ENCODE data around the gene NRP2. TPM values are rescaled to one million over a fixed set of nuclear protein-coding genes. Genes with fewer than 3 reads are reported as not detected.
A peak's percentile ranks its signal among the peaks of the same experiment; 100 is the strongest.

Gene NRP2
- total and polyA plus RNA-seq, 4 donors: 57.7 to 79.1 (median 62.4) TPM

DNA sequence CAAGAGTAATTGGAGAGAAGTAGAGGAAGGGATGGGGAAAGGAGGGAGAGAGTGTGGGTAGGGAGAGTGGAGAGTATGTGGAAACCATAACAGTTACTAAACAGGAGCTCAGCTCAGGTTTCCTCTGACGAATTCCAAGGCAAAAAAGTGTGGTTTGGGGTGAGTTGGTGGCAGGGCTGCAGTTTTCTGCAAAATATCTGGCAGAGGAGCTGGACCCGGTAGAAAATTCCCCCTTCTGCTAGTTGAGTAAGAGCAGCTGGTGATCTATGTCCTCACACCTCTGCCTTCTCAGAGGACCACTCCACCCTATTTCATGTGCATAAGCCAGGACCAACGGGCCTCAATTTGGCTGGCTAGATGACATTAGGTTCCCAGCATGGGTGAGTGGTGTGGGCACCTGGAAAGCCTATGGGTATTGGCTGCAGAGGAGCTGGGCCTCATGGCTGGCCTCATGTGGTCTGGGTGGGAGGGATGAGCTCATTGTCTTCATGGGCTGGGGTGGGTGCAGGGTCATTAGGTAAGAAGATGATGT is 13.2 kb downstream of the NRP2 start:
- no peak for DNase-seq (ENCODE audit: low read depth in 4 of 6, low spot score in 6 of 6)
- no peak overlapping the region for H3K4me3 ChIP-seq (ENCODE audit: low read depth, low read length)
- H3K4me1 ChIP-seq (ENCODE audit: control insufficient read depth, insufficient read depth, low read length): peaks cover 23% of the 10 kb centered on the region
- H3K27me3 ChIP-seq (ENCODE audit: control insufficient read depth, insufficient read depth, low read length): peaks cover 4% of the 10 kb centered on the region
- 100% methylated on average over 1 of the region's 3 CpGs for WGBS (ENCODE audit: insufficient coverage)
- no peaks in the 10 kb centered on the region for H3K36me3 ChIP-seq (ENCODE audit: control insufficient read depth, insufficient read depth, low read length)
- H3K27ac ChIP-seq (ENCODE audit: low read depth, low read length): no peak overlapping the region
- H3K9me3 ChIP-seq (ENCODE audit: control insufficient read depth, insufficient read depth, low read length): no peaks in the 10 kb centered on the region

DNA sequence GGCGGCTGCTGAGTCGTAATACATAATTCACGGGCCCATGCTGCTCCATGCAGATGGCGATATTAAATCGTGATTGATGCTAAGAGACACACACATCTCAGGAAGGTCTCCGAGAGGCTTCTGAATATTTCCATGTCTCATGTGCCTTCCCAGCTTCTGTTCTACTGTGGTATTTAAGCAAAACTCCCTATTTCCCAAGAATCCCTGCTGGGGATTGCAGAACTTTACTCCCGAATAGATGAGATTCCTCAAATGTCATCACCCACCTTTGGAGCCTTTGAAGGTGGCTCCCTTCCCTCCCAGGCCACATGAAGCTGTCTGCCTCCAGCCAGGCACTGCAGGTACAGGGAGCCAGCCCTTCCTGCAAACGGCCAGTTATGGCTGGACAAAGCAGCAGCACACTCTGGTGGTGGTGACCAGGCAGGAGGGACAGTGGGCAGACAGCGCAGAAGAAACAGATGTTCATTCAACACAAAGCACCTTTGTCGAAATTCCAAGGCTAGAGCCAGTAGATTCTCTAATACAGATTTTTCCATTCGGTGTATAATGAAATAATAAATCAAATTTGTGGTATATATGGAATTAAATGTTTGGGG is 14.1 kb downstream of the NRP2 start:
- H3K4me1 ChIP-seq (ENCODE audit: control insufficient read depth, insufficient read depth, low read length): peaks cover 29% of the 10 kb centered on the region
- no peak overlapping the region for H3K4me3 ChIP-seq (ENCODE audit: low read depth, low read length)
- DNase-seq (ENCODE audit: low read depth in 4 of 6, low spot score in 6 of 6): peak in 1 of 6 donors; percentile 67
- no peak overlapping the region for H3K27ac ChIP-seq (ENCODE audit: low read depth, low read length)
- no peaks in the 10 kb centered on the region for H3K36me3 ChIP-seq (ENCODE audit: control insufficient read depth, insufficient read depth, low read length)
- 69% methylated on average over 8 of the region's 11 CpGs for WGBS (ENCODE audit: insufficient coverage)
- H3K9me3 ChIP-seq (ENCODE audit: control insufficient read depth, insufficient read depth, low read length): no peaks in the 10 kb centered on the region
- peaks cover 6% of the 10 kb centered on the region for H3K27me3 ChIP-seq (ENCODE audit: control insufficient read depth, insufficient read depth, low read length)

DNA sequence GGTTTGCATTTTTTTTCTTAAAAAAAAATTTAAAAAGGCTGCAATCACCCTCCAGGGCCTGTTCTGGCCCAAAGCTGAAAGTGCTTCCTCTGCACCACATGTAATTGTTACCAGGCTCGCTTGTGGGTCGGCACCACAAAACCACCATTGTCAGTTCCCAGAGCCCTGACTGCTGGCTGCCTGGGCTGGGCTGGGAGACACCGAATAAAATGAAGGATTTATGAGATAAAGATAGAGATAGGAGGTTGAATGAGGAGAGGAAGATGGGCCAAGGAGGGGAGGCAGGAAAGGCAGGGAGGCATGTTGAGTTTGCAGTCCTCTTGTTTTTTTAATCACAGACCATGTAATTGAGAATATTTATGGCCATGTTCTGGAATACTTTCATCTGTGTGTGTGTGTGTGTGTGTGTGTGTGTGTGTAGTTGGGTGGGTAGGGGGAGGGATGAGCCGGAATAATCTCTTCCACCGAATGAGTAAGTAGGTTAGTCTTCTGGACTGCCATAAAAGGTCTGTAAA is 14.7 kb downstream of the NRP2 start:
- Histone ChIP-seq H3K36me3 (ENCODE audit: control insufficient read depth, insufficient read depth, low read length) (no peaks in the 10 kb centered on the region), H3K27me3 (ENCODE audit: control insufficient read depth, insufficient read depth, low read length) (peaks cover 6% of the 10 kb centered on the region), H3K9me3 (ENCODE audit: control insufficient read depth, insufficient read depth, low read length) (no peaks in the 10 kb centered on the region), H3K4me1 (ENCODE audit: control insufficient read depth, insufficient read depth, low read length) (peaks cover 29% of the 10 kb centered on the region), H3K27ac (ENCODE audit: low read depth, low read length) (no peak overlapping the region), H3K4me3 (ENCODE audit: low read depth, low read length) (no peak overlapping the region)
- WGBS (ENCODE audit: insufficient coverage): 35% methylated on average over 5 of the region's 5 CpGs
- DNase-seq (ENCODE audit: low read depth in 4 of 6, low spot score in 6 of 6): no peak

DNA sequence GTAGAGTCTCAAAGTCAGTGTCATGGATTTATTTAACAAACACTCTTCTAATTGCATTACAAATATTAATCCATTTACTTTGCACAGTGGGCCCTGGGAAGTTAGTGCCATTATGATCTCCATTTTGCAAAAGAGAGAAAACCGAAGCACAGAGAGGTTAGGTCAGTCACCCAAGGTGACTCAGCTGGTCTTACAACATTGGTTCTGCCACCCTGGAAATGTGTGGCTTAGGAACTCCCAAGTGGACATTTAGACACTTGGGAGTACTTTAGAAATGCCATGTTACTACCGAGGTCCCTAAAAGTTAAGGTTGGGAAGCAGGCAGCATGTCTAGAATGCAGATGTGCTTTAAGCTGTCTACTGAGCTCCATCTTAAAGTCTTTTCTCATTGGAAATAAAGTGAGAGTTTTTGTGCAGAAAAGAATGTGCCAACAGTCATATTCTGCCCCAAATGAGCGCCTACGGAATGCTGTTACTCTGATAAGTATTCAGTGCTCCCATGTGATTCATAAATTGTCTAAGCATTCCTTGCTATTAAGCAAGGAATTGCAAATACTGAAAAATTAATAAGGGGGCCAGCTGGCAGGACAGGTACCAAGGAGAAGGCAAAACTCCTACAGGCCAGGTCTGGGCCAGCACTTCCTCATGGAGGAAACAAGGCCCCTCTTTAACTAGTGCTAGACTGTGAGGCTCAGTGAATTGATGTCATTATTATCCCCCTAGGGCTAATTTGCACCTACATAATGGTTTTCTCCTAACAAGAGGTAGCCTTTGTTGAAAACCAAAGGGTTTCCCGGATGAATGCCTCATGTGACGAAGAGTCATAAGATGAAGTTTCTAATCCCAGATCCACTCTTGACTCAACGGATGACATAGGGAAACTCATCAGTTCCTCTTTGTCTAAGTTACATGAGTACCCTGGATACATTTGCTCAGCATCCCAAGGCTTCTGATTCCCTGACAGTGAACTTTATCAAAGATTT is 16.3 kb downstream of the NRP2 start:
- no peak overlapping the region for H3K27ac ChIP-seq (ENCODE audit: low read depth, low read length)
- H3K27me3 ChIP-seq (ENCODE audit: control insufficient read depth, insufficient read depth, low read length): peaks cover 6% of the 10 kb centered on the region
- H3K4me3 ChIP-seq (ENCODE audit: low read depth, low read length): no peak overlapping the region
- H3K4me1 ChIP-seq (ENCODE audit: control insufficient read depth, insufficient read depth, low read length): peaks cover 33% of the 10 kb centered on the region
- peak in 1 of 6 donors; percentile 44 for DNase-seq (ENCODE audit: low read depth in 4 of 6, low spot score in 6 of 6)
- H3K9me3 ChIP-seq (ENCODE audit: control insufficient read depth, insufficient read depth, low read length): no peaks in the 10 kb centered on the region
- 71% methylated on average over 6 of the region's 7 CpGs for WGBS (ENCODE audit: insufficient coverage)
- H3K36me3 ChIP-seq (ENCODE audit: control insufficient read depth, insufficient read depth, low read length): no peaks in the 10 kb centered on the region

DNA sequence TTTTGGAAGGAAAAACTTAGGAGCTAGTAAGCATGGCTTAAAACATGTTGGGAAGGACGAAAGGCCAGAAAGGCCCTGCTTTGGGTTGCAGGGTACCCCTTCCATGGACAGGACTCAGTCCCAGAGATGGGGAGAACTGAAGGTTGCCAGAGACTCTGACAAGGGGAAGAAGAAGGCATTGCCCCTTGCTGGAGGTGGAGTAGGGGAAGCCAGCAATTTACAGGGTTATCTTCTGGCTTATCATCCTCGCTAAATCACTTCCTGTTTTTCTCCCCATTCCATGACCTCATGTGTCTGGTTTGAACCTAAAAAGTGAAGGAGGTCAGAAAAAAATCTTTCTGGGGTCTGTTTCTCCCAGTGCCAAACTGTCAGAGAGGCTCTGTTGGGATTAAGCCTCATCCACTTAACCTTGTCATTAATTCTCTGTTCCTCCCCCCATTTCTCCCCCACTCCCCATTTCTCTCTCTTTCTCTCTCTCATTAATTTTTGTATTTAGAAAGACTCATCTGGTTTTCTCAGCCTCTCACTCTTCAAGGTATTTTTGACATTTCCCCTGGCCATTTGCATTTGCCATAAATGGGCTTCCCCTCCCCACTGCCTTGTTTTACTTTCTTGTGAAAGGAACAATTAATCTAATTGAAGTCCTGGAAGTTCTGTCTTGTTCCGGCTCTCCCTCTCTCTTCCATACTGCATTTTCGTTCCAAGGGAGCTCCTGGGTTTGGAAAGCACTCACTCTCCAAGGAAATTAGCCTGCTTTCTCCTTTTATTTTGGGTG is 17.4 kb downstream of the NRP2 start:
- Histone ChIP-seq H3K4me3 (ENCODE audit: low read depth, low read length) (no peak overlapping the region), H3K9me3 (ENCODE audit: control insufficient read depth, insufficient read depth, low read length) (no peaks in the 10 kb centered on the region), H3K27ac (ENCODE audit: low read depth, low read length) (peak overlapping the region; percentile 22), H3K36me3 (ENCODE audit: control insufficient read depth, insufficient read depth, low read length) (no peaks in the 10 kb centered on the region), H3K4me1 (ENCODE audit: control insufficient read depth, insufficient read depth, low read length) (peaks cover 43% of the 10 kb centered on the region), H3K27me3 (ENCODE audit: control insufficient read depth, insufficient read depth, low read length) (peaks cover 6% of the 10 kb centered on the region)
- WGBS (ENCODE audit: insufficient coverage): 64% methylated on average over 3 of the region's 4 CpGs
- no peak for DNase-seq (ENCODE audit: low read depth in 4 of 6, low spot score in 6 of 6)

DNA sequence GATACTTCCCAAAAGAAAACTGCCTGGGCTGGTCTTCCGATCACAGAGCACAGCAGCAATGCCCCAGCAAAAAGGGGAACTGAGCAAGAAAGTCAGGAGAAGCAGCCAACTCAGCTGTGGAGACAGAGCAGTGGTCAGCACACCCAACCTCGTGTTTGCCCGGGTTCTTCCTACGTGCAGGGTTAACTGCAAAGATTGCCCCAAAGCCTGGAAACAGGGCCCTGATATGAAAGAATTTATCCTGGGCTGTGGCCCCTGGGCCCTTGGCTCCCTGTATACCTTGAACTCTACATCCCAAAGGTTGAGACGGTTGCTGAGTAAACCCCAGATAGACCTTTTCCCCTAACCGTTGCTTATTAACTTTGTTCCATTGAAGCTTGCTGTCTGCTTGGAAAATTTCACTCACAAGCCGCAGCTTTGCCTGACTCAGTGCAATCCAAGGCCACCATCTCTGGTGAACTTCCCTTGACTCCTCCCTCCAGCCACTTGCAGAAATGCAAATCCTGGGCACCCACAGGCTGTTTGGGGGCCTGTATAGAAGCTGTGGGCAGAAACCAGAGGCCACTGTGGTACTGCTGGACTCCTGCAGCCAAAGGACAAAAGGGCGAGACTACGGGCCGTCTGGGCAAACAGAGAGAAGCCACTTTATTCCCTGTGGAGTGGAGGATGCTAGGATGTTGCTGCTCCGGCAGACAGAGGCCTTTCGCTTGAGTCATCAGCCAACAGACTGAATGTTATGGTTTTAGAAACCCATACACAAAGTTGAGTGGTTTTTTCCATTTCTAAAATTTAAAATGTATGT is 18.2 kb downstream of the NRP2 start:
- Histone ChIP-seq H3K4me3 (ENCODE audit: low read depth, low read length) (no peak overlapping the region), H3K9me3 (ENCODE audit: control insufficient read depth, insufficient read depth, low read length) (no peaks in the 10 kb centered on the region), H3K4me1 (ENCODE audit: control insufficient read depth, insufficient read depth, low read length) (peaks cover 43% of the 10 kb centered on the region), H3K27me3 (ENCODE audit: control insufficient read depth, insufficient read depth, low read length) (peaks cover 6% of the 10 kb centered on the region), H3K36me3 (ENCODE audit: control insufficient read depth, insufficient read depth, low read length) (no peaks in the 10 kb centered on the region), H3K27ac (ENCODE audit: low read depth, low read length) (peak overlapping the region; percentile 22)
- 67% methylated on average over 10 of the region's 12 CpGs for WGBS (ENCODE audit: insufficient coverage)
- DNase-seq (ENCODE audit: low read depth in 4 of 6, low spot score in 6 of 6): no peak

DNA sequence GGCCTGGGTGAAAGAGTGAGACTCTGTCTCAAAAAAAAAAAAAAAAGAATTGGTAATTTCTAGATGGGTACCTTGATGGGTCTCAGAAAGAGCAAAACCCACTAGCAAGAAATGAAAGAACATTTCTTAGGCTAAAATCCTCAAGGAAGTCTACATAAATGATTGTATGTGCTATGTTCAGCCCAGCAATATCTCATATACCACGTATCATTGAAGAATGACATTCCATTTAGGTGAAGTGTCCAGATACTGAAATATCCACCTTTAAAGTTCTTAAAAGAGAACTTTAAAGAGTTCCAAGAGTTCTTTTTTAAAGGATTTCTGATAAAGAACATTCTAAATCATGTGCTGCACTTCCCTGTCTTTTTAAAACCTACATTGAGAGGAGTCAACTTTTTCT is 19.2 kb downstream of the NRP2 start:
- Histone ChIP-seq H3K4me3 (ENCODE audit: low read depth, low read length) (no peak overlapping the region), H3K27ac (ENCODE audit: low read depth, low read length) (no peak overlapping the region), H3K9me3 (ENCODE audit: control insufficient read depth, insufficient read depth, low read length) (no peaks in the 10 kb centered on the region), H3K4me1 (ENCODE audit: control insufficient read depth, insufficient read depth, low read length) (peaks cover 40% of the 10 kb centered on the region), H3K36me3 (ENCODE audit: control insufficient read depth, insufficient read depth, low read length) (no peaks in the 10 kb centered on the region), H3K27me3 (ENCODE audit: control insufficient read depth, insufficient read depth, low read length) (peaks cover 7% of the 10 kb centered on the region)
- no peak for DNase-seq (ENCODE audit: low read depth in 4 of 6, low spot score in 6 of 6)
- WGBS (ENCODE audit: insufficient coverage): no CpG with 5 or more reads among the region's 1 CpG

DNA sequence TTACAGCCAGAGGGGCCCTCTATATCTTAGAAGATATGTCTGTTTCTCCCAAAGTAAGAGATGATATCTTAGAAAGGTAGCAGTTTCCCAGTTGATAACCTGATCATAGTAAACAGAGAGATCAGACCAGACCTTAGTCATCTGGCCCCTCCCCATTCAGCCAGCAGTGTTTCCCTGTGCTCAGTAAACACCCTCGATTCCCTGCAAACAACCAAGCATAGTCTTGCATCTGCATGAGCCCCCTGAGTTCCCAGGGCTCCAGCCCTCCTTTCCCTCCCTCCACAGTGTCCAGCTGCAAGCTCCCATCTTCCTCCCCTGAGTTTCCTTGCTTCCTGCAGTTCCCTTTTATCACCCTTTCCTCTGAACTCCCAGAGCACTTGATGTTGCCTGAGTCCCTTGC is 20.3 kb downstream of the NRP2 start:
- DNase-seq (ENCODE audit: low read depth in 4 of 6, low spot score in 6 of 6): no peak
- peaks cover 44% of the 10 kb centered on the region for H3K4me1 ChIP-seq (ENCODE audit: control insufficient read depth, insufficient read depth, low read length)
- H3K27me3 ChIP-seq (ENCODE audit: control insufficient read depth, insufficient read depth, low read length): peaks cover 11% of the 10 kb centered on the region
- H3K27ac ChIP-seq (ENCODE audit: low read depth, low read length): no peak overlapping the region
- no peaks in the 10 kb centered on the region for H3K36me3 ChIP-seq (ENCODE audit: control insufficient read depth, insufficient read depth, low read length)
- no peaks in the 10 kb centered on the region for H3K9me3 ChIP-seq (ENCODE audit: control insufficient read depth, insufficient read depth, low read length)
- no peak overlapping the region for H3K4me3 ChIP-seq (ENCODE audit: low read depth, low read length)
- WGBS (ENCODE audit: insufficient coverage): 40% methylated on average over 1 of the region's 1 CpG
